Panc1 (cell line): Measurements from ENCODE around the gene MCTP1. TPM values are rescaled to one million over a fixed set of nuclear protein-coding genes. Genes with fewer than 3 reads are reported as not detected.

ENCODE experiments used
- ATAC-seq: fragments of 200-7000 bp; cut with Tn5 transposase; 2 replicates; pipeline ENCODE4 v1.9.1; 2020; ENCODE audit warnings: mild to moderate bottlenecking, moderate library complexity
- BruUV-seq: library from RNA; stranded (reverse); fragments of 400-500 nt; replicated peaks from 2 replicates; lab custom pipeline; 2021; lab: Mats Ljungman, UMichigan
- CTCF ChIA-PET: fragments of 300-600 bp; sonication (Branson Sonifier 250); formaldehyde crosslinking; loops from one replicate; lab custom pipeline; 2022; ENCODE audit warnings: antibody characterized with exemption; lab: Charles Lee
- POLR2A ChIA-PET: fragments of 300-600 bp; sonication (Branson Sonifier 250); formaldehyde crosslinking; loops from one replicate; lab custom pipeline; 2022; ENCODE audit warnings: antibody characterized with exemption; lab: Charles Lee
- DNase-seq: peaks from one replicate; pipeline ENCODE4 v3.0.0-alpha.2; 2010; ENCODE audit warnings: low read depth, low spot score
- H3K27ac ChIP-seq: 2 replicates; pipeline ENCODE4 v1.5.1; 2011; ENCODE audit warnings: mild to moderate bottlenecking, low read length, inconsistent platforms
- H3K27me3 ChIP-seq: fragments of 200-500 bp; sonication (Bioruptor generic); 2 replicates; pipeline ENCODE4 v1.6.0; 2014; ENCODE audit warnings: low read length, inconsistent platforms; ENCODE audit not compliant: control insufficient read depth, insufficient read depth
- H3K36me3 ChIP-seq: fragments of 200-500 bp; sonication (Bioruptor generic); 2 replicates; pipeline ENCODE4 v1.5.1; 2014; ENCODE audit warnings: inconsistent platforms, mild to moderate bottlenecking, low read length, moderate library complexity; ENCODE audit not compliant: control insufficient read depth, insufficient read depth
- H3K4me1 ChIP-seq: 2 replicates; pipeline ENCODE4 v1.5.1; 2011; ENCODE audit warnings: inconsistent platforms, mild to moderate bottlenecking, low read length, moderate library complexity; ENCODE audit not compliant: control insufficient read depth, insufficient read depth
- H3K4me3 ChIP-seq, 2 experiments: 2 replicates each; pipeline ENCODE4 v1.5.1; 2011 to 2012; ENCODE audit warnings: low read depth in 2 of 2, low read length in 2 of 2, mild to moderate bottlenecking in 2 of 2, inconsistent platforms in 1 of 2, moderate library complexity in 1 of 2
- H3K9me3 ChIP-seq: fragments of 200-500 bp; sonication (Bioruptor generic); 2 replicates; pipeline ENCODE4 v1.5.1; 2014; ENCODE audit warnings: low read depth, mild to moderate bottlenecking, inconsistent platforms, low read length, moderate library complexity; ENCODE audit not compliant: control insufficient read depth, insufficient read depth
- POLR2AphosphoS5 ChIP-seq: IDR thresholded peaks from 2 replicates; pipeline ENCODE4 v1.6.1; 2012; ENCODE audit warnings: mild to moderate bottlenecking, low read depth, low read length, moderate library complexity
- SIN3A ChIP-seq: IDR thresholded peaks from 2 replicates; pipeline ENCODE4 v1.6.1; 2012; ENCODE audit warnings: low read depth, mild to moderate bottlenecking, low read length, moderate library complexity, borderline replicate concordance; ENCODE audit not compliant: insufficient read depth
- TCF7L2 ChIP-seq: IDR thresholded peaks from 2 replicates; pipeline ENCODE4 v1.6.1; 2011; ENCODE audit warnings: mild to moderate bottlenecking, low read depth, low read length, inconsistent platforms
- in situ Hi-C: cut with HindIII; loops from 2 replicates; pipeline ENCODE4 v1.10.0; 2016; ENCODE audit warnings: low sequenced_read_pairs, low pct_unique_long_range_greater_than_20kb
- intact Hi-C: fragments of 100-400 bp; cut with micrococcal nuclease; formaldehyde crosslinking; loops from one replicate; pipeline ENCODE4 v1.10.0; 2022; ENCODE audit not compliant: unreplicated experiment
- total RNA-seq: library from RNA; stranded (reverse); gene quantifications from one replicate; pipeline ENCODE4 v1.2.1, GENCODE V29; 2021; ENCODE audit not compliant: unreplicated experiment
- TF ChIP-seq, protein P1 (sequence below): fragments of 450-650 bp; IDR thresholded peaks from 2 replicates; pipeline ENCODE4 v1.5.1; 2017; ENCODE audit warnings: mild to moderate bottlenecking
- TF ChIP-seq, protein P2 (sequence below), 2 experiments: IDR thresholded peaks; 2 replicates each; pipeline ENCODE4 v1.6.1; 2011 to 2012; ENCODE audit warnings: low read depth in 2 of 2, control low read depth in 1 of 2, low read length in 1 of 2, mild to moderate bottlenecking in 1 of 2, moderate library complexity in 1 of 2; ENCODE audit not compliant: insufficient read depth in 1 of 2

MCTP1 gene
- total RNA-seq, 1 experiment from 2014 or later = 39.8 TPM

GRCh38 chr5:95081500-95081960 lies 203.4 kb downstream of the MCTP1 start:
- TF ChIP-seq, protein P1, sequence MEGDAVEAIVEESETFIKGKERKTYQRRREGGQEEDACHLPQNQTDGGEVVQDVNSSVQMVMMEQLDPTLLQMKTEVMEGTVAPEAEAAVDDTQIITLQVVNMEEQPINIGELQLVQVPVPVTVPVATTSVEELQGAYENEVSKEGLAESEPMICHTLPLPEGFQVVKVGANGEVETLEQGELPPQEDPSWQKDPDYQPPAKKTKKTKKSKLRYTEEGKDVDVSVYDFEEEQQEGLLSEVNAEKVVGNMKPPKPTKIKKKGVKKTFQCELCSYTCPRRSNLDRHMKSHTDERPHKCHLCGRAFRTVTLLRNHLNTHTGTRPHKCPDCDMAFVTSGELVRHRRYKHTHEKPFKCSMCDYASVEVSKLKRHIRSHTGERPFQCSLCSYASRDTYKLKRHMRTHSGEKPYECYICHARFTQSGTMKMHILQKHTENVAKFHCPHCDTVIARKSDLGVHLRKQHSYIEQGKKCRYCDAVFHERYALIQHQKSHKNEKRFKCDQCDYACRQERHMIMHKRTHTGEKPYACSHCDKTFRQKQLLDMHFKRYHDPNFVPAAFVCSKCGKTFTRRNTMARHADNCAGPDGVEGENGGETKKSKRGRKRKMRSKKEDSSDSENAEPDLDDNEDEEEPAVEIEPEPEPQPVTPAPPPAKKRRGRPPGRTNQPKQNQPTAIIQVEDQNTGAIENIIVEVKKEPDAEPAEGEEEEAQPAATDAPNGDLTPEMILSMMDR = no peak
- TF ChIP-seq SIN3A (no peak), TCF7L2 (0 out of 2 replicates have a peak, but pooled peaks have one; percentile 30), POLR2AphosphoS5 (peak; percentile 92)
- TF ChIP-seq, protein P2, sequence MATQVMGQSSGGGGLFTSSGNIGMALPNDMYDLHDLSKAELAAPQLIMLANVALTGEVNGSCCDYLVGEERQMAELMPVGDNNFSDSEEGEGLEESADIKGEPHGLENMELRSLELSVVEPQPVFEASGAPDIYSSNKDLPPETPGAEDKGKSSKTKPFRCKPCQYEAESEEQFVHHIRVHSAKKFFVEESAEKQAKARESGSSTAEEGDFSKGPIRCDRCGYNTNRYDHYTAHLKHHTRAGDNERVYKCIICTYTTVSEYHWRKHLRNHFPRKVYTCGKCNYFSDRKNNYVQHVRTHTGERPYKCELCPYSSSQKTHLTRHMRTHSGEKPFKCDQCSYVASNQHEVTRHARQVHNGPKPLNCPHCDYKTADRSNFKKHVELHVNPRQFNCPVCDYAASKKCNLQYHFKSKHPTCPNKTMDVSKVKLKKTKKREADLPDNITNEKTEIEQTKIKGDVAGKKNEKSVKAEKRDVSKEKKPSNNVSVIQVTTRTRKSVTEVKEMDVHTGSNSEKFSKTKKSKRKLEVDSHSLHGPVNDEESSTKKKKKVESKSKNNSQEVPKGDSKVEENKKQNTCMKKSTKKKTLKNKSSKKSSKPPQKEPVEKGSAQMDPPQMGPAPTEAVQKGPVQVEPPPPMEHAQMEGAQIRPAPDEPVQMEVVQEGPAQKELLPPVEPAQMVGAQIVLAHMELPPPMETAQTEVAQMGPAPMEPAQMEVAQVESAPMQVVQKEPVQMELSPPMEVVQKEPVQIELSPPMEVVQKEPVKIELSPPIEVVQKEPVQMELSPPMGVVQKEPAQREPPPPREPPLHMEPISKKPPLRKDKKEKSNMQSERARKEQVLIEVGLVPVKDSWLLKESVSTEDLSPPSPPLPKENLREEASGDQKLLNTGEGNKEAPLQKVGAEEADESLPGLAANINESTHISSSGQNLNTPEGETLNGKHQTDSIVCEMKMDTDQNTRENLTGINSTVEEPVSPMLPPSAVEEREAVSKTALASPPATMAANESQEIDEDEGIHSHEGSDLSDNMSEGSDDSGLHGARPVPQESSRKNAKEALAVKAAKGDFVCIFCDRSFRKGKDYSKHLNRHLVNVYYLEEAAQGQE (IDR thresholded peaks at IDR 0.05; ENCODE audit: insufficient read depth in 1 of 2, low read depth in 2 of 2, low read length in 1 of 2) = no peak
- in situ Hi-C loops (no loop called here), intact Hi-C loops (loop anchor here (5.0 kb wide), 1 partner anchor 109 kb away; no protein-coding TSS in a partner anchor)
- no peaks in the 10 kb centered on the region for H3K27me3 ChIP-seq
- POLR2A ChIA-PET = interaction anchor here (0.6 kb wide), 2 partner anchors 10 to 24 kb away, joined by 3 read pairs; no protein-coding TSS in a partner anchor
- H3K9me3 ChIP-seq = no peaks in the 10 kb centered on the region
- peaks cover 35% of the 10 kb centered on the region for H3K4me1 ChIP-seq
- H3K4me3 ChIP-seq = peak overlapping the region; percentile 63 to 73
- no TSS peak for BruUV-seq
- no peaks in the 10 kb centered on the region for H3K36me3 ChIP-seq
- ATAC-seq (peak; percentile 97), DNase-seq (peak; percentile 94)
- CTCF ChIA-PET = interaction anchor here (0.8 kb wide), 1 partner anchor 10 kb away, joined by 4 read pairs; no protein-coding TSS in a partner anchor
- peak overlapping the region; percentile 97 for H3K27ac ChIP-seq

GRCh38 chr5:95080441-95080840 lies 204.5 kb downstream of the MCTP1 start:
- Histone ChIP-seq H3K9me3 (no peaks in the 10 kb centered on the region), H3K4me3 (peak overlapping the region; percentile 63 to 73), H3K4me1 (peaks cover 35% of the 10 kb centered on the region), H3K36me3 (no peaks in the 10 kb centered on the region), H3K27me3 (no peaks in the 10 kb centered on the region), H3K27ac (peak overlapping the region; percentile 97)
- TF ChIP-seq, protein P1 = no peak
- TF ChIP-seq SIN3A (no peak), TCF7L2 (no peak), POLR2AphosphoS5 (no peak)
- TF ChIP-seq, protein P2 (IDR thresholded peaks at IDR 0.05; ENCODE audit: insufficient read depth in 1 of 2, low read depth in 2 of 2, low read length in 1 of 2) = no peak
- POLR2A ChIA-PET = interaction anchor here (0.7 kb wide), 1 partner anchor 188 kb away, joined by 4 read pairs; no protein-coding TSS in a partner anchor
- intact Hi-C loops = loop anchor here (5.0 kb wide), 1 partner anchor 108 kb away; no protein-coding TSS in a partner anchor
- no TSS peak for BruUV-seq
- CTCF ChIA-PET = no interaction called here
- DNase-seq (no peak), ATAC-seq (no peak)
- in situ Hi-C loops = no loop called here
